Body of pancreas (tissue), 4 donors: Measurements from ENCODE around the gene ABCG1. TPM values are rescaled to one million over a fixed set of nuclear protein-coding genes. Genes with fewer than 3 reads are reported as not detected.

ENCODE experiments used
- ATAC-seq: fragments of 150-250 bp; one replicate; pipeline ENCODE4 v1.9.1; 2016
- DNase-seq, 4 donors: peaks; one replicate each; pipeline ENCODE4 v3.0.0-alpha.2; 2019
- H3K27ac ChIP-seq, 4 donors: fragments of 200-600 bp; sonication (generic); 1 replicate in 3 of 4; 2 replicates in 1 of 4; pipeline versions ENCODE4 v1.5.1 to v1.6.1; 2016 to 2019; ENCODE audit warnings: mild to moderate bottlenecking in 1 of 4, mixed read lengths in 1 of 4, moderate library complexity in 1 of 4
- H3K27me3 ChIP-seq, 2 donors: fragments of 200-600 bp; sonication (generic); one replicate each; pipeline ENCODE4 v1.6.0; 2016; ENCODE audit warnings: mild to moderate bottlenecking in 1 of 2
- H3K36me3 ChIP-seq, 2 donors: fragments of 200-600 bp; sonication (generic); replicated peaks in 1 of 2; 2 replicates each; pipeline ENCODE4 v1.5.1; 2016; ENCODE audit warnings: low read depth in 2 of 2; ENCODE audit not compliant: insufficient read depth in 1 of 2
- H3K4me1 ChIP-seq: fragments of 200-600 bp; sonication (generic); one replicate; pipeline ENCODE4 v1.6.0; 2016
- H3K4me3 ChIP-seq, 2 donors: fragments of 200-600 bp; sonication (generic); 1 replicate in 1 of 2; 2 replicates in 1 of 2; pipeline ENCODE4 v1.5.1; 2016 to 2019
- H3K9me3 ChIP-seq, 3 donors: fragments of 200-600 bp; sonication (generic); 1 replicate in 2 of 3; 2 replicates in 1 of 3; pipeline ENCODE4 v1.5.1; 2016
- POLR2A ChIP-seq, 3 donors: fragments of 450-650 bp; IDR thresholded peaks; one replicate each; pipeline ENCODE4 v1.6.1; 2016; ENCODE audit warnings: antibody characterized with exemption in 3 of 3, mild to moderate bottlenecking in 2 of 3
- WGBS, 2 donors: methylation state at CpG; one replicate each; pipeline ENCODE4 v1.1.5; 2017; 5-methylcytosine and 5-hydroxymethylcytosine counted together
- intact Hi-C: fragments of 100-400 bp; cut with DNase I; formaldehyde crosslinking; loops from one replicate; pipeline ENCODE4 v1.15.1; 2023
- total RNA-seq, 2 donors: library from RNA; depleted of rRNA; stranded (reverse); fragments of >200 nt; gene quantifications; one replicate each; pipeline ENCODE4 v1.1.0, GENCODE V29; 2016
- TF ChIP-seq, protein P1 (sequence below), 7 experiments: fragments of 450-650 bp in 4 of 7; fragments of 200-600 bp in 3 of 7; sonication (generic) in 3 of 7; IDR thresholded peaks; one replicate each; pipeline ENCODE4 v1.5.1; 2016 to 2019; ENCODE audit warnings: antibody characterized with exemption in 7 of 7

ABCG1 gene
- total RNA-seq, 2 donors from 2014 or later = 7.5 to 7.6 TPM

DNA sequence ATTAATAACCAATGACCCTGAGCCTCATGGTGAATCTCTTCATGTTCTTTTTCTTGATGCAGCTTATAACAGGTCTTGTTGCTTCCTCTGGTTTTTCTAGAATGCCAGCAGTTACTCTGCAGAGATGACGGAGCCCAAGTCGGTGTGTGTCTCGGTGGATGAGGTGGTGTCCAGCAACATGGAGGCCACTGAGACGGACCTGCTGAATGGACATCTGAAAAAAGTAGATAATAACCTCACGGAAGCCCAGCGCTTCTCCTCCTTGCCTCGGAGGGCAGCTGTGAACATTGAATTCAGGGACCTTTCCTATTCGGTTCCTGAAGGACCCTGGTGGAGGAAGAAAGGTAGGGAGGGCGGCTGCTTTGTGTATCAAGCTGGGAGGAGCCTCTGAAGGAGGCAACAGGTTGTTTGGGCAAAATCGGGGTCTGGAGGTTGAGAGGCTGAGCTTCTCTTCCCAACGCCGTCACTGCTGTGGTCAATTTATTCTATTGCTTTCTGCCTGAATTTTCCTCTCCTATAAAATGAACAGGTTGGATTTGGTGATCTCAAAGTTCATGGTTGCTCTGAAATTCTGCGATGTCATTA, 6.7 kb downstream of the ABCG1 start:
- no peak overlapping the region for H3K27ac ChIP-seq
- no peak overlapping the region for H3K4me3 ChIP-seq
- intact Hi-C loops = no loop called here
- H3K36me3 ChIP-seq = no peaks in the 10 kb centered on the region
- H3K27me3 ChIP-seq = no peaks in the 10 kb centered on the region
- DNase-seq (peak in 1 of 4 donors; percentile 7), ATAC-seq (no peak)
- peaks cover under 1% of the 10 kb centered on the region for H3K4me1 ChIP-seq
- 86 to 90% methylated on average over 13 of the region's 13 CpGs for WGBS, 2 donors
- H3K9me3 ChIP-seq = no peaks in the 10 kb centered on the region
- TF ChIP-seq, protein P1, sequence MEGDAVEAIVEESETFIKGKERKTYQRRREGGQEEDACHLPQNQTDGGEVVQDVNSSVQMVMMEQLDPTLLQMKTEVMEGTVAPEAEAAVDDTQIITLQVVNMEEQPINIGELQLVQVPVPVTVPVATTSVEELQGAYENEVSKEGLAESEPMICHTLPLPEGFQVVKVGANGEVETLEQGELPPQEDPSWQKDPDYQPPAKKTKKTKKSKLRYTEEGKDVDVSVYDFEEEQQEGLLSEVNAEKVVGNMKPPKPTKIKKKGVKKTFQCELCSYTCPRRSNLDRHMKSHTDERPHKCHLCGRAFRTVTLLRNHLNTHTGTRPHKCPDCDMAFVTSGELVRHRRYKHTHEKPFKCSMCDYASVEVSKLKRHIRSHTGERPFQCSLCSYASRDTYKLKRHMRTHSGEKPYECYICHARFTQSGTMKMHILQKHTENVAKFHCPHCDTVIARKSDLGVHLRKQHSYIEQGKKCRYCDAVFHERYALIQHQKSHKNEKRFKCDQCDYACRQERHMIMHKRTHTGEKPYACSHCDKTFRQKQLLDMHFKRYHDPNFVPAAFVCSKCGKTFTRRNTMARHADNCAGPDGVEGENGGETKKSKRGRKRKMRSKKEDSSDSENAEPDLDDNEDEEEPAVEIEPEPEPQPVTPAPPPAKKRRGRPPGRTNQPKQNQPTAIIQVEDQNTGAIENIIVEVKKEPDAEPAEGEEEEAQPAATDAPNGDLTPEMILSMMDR (IDR thresholded peaks at IDR 0.05) = no peak
- TF ChIP-seq POLR2A (IDR thresholded peaks at IDR 0.05) = no peak

DNA sequence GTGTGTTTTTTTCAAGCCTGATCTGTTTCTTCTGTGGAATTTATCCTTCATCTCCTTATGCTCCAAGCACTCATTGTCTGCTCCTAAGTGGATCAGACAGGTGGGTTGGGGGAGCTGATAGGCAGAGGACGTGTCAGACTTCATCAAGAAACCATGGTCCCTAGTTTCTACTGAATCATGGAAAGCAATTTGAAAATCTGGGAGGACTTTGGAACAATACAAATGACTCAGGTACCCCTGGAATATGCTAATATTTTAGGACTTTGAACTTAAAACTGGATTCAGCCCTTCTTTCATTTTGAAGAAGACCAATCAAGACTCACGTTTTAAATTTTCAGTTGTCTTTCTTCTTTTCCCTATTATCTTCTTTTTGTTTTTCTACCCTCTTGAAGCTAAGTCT, 7.7 kb downstream of the ABCG1 start:
- Histone ChIP-seq H3K9me3 (no peaks in the 10 kb centered on the region), H3K27ac (no peak overlapping the region), H3K4me1 (no peaks in the 10 kb centered on the region), H3K36me3 (no peaks in the 10 kb centered on the region), H3K4me3 (no peak overlapping the region), H3K27me3 (no peaks in the 10 kb centered on the region)
- intact Hi-C loops = no loop called here
- TF ChIP-seq, protein P1 (IDR thresholded peaks at IDR 0.05) = no peak
- no peak for TF ChIP-seq POLR2A (IDR thresholded peaks at IDR 0.05)
- ATAC-seq = no peak
- 46 to 70% methylated on average over 2 of the region's 2 CpGs for WGBS, 2 donors
- DNase-seq = no peak

DNA sequence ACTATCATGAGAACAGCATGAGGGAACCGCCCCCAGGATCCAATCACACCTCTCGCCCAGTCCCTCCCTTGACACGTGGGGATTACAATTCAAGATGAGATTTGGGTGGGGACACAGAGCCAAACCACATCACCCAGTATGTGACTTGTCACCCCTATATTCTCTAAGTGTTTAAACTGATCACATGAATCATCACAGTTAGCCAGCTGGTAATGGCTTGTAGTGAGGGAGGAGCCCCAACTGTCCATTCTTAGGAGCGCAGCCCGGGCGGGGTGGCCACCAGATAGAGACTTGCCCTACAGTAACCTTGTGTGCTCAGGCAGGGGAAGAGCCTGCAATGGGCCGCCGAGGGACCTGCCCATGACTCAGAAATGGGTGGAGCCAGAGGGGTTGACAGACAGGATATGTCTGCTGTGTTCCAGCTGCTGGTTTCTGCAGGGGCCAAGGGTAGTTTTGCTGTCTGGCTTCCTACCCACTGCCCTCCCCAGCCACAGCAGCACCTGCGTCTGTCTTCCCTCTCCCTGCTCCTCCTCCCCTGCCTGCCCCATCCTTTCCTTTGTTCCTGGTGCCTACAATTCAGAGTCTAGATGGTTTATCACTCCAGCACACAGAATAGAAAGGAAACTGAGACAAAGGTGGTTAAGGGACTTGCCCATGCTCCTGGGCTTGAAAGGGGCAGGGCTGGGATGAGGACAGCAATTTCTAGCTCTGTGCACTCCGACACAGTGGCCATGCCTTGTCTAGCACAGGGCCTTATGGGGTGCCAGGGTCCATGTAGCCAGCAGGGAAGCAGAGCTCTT, 9.2 kb downstream of the ABCG1 start:
- 66 to 94% methylated on average over 5 to 10 of the region's 10 CpGs for WGBS, 2 donors
- intact Hi-C loops = no loop called here
- no peaks in the 10 kb centered on the region for H3K36me3 ChIP-seq
- no peaks in the 10 kb centered on the region for H3K27me3 ChIP-seq
- peaks cover 13% of the 10 kb centered on the region for H3K4me1 ChIP-seq
- no peak overlapping the region for H3K4me3 ChIP-seq
- H3K27ac ChIP-seq = peak overlapping the region in 1 of 4 donors; percentile 63
- TF ChIP-seq POLR2A (IDR thresholded peaks at IDR 0.05) = peak in 1 of 3 donors; percentile 14
- TF ChIP-seq, protein P1 (IDR thresholded peaks at IDR 0.05) = no peak
- ATAC-seq (peak; percentile 78), DNase-seq (peak; percentile 50 to 89 (median 64))
- H3K9me3 ChIP-seq = no peaks in the 10 kb centered on the region

DNA sequence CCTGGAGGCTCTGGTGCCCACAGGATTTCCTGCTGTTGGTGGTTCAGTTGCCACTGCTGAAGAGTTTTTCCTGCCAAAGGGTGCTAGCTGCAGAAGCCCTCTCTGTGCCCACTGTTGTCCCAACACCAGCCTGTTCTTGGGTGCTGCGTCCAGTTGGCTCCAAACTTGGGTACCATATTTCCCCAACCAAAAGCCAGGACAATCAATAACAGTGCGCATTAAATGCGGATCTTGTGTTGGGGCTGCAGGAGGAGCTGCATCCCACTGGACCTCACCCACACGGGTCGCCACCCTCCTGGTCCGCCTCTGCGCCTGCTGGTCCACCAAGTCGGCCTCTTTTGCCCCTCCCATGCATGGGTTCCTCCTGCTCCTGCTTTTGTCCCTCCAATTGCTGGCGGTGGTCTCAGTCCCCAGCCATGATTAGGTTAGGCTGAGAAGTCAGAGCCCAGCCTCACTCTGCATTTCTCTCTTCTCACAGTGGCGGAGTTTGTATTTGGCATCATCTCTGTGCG, 9.8 kb downstream of the ABCG1 start:
- no peak overlapping the region for H3K4me3 ChIP-seq
- intact Hi-C loops = no loop called here

More for the DNA sequence above, 9.8 kb downstream of the ABCG1 start:
- 89 to 94% methylated on average over 8 to 11 of the region's 11 CpGs for WGBS, 2 donors
- Histone ChIP-seq H3K36me3 (no peaks in the 10 kb centered on the region), H3K4me1 (peaks cover 20% of the 10 kb centered on the region), H3K27ac (peak overlapping the region in 1 of 4 donors; percentile 63), H3K9me3 (no peaks in the 10 kb centered on the region), H3K27me3 (no peaks in the 10 kb centered on the region)
- TF ChIP-seq, protein P1 (IDR thresholded peaks at IDR 0.05) = no peak
- TF ChIP-seq POLR2A (IDR thresholded peaks at IDR 0.05) = no peak
- ATAC-seq (no peak), DNase-seq (peak in 1 of 4 donors; percentile 6)
